Measurements from ENCODE around the gene SOX5.
"Not testable (repeated sequence)": the region's sequence is repeated elsewhere in the genome, so short reads cannot be mapped to it uniquely, and the experiment has no call there.

Gene SOX5

GRCh38 chr12:23750923-23751322 lies 198.5 kb downstream of the SOX5 start:
- no peak for DNase-seq

GRCh38 chr12:23744696-23745095 lies 204.8 kb downstream of the SOX5 start:
- no peak for DNase-seq

- no peak for DNase-seq
Measured at GRCh38 chr12:23742574-23742973, 206.9 kb downstream of the SOX5 start.

GRCh38 chr12:23731493-23731892 lies 218.0 kb downstream of the SOX5 start:
- DNase-seq = no peak

GRCh38 chr12:23731035-23731434 lies 218.4 kb downstream of the SOX5 start:
- no peak for DNase-seq

GRCh38 chr12:23729359-23729758 lies 220.1 kb downstream of the SOX5 start:
- no peak for DNase-seq

GRCh38 chr12:23726646-23727045 lies 222.8 kb downstream of the SOX5 start:
- DNase-seq = no peak

GRCh38 chr12:23722655-23723054 lies 226.8 kb downstream of the SOX5 start:
- DNase-seq = no peak

- no peak for DNase-seq
Measured at GRCh38 chr12:23721268-23721667, 228.2 kb downstream of the SOX5 start.

GRCh38 chr12:23719493-23719892 lies 230.0 kb downstream of the SOX5 start:
- DNase-seq = no peak

- not testable (repeated sequence) for DNase-seq
Measured at GRCh38 chr12:23710361-23710760, 239.1 kb downstream of the SOX5 start.

- DNase-seq = no peak
Measured at GRCh38 chr12:23708185-23708837, 241.2 kb downstream of the SOX5 start.

- no peak for DNase-seq
Measured at GRCh38 chr12:23707270-23707669, 242.2 kb downstream of the SOX5 start.

GRCh38 chr12:23704992-23705943 lies 244.2 kb downstream of the SOX5 start:
- no peak for DNase-seq

- DNase-seq = no peak
Measured at GRCh38 chr12:23703051-23703450, 246.4 kb downstream of the SOX5 start.

- no peak for DNase-seq
Measured at GRCh38 chr12:23699031-23699430, 250.4 kb downstream of the SOX5 start.

- DNase-seq = no peak
Measured at GRCh38 chr12:23694920-23695319, 254.6 kb downstream of the SOX5 start.

GRCh38 chr12:23694307-23694706 lies 255.2 kb downstream of the SOX5 start:
- no peak for DNase-seq

- DNase-seq = peak in 1 of 2 experiments; percentile 6
Measured at GRCh38 chr12:23687947-23688346, 261.5 kb downstream of the SOX5 start.

- no peak for DNase-seq
Measured at GRCh38 chr12:23686095-23686494, 263.4 kb downstream of the SOX5 start.

- peak in 1 of 2 experiments; percentile 47 for DNase-seq
Measured at GRCh38 chr12:23684121-23684520, 265.3 kb downstream of the SOX5 start.

- DNase-seq = no peak
Measured at GRCh38 chr12:23681237-23681636, 268.2 kb downstream of the SOX5 start.

GRCh38 chr12:23674064-23674463 lies 275.4 kb downstream of the SOX5 start:
- DNase-seq = no peak

- no peak for DNase-seq
Measured at GRCh38 chr12:23671881-23672280, 277.6 kb downstream of the SOX5 start.
